IPS-18a (cell line): Measurements from ENCODE around the gene RNF26.

Experiments
- H3K27ac ChIP-seq: one replicate; pipeline ENCODE4 v1.5.1; 2013; ENCODE audit warnings: low read length
- H3K27me3 ChIP-seq: one replicate; pipeline ENCODE4 v1.6.1; 2013; ENCODE audit warnings: mild to moderate bottlenecking, low read length; ENCODE audit not compliant: control insufficient read depth, insufficient read depth
- H3K36me3 ChIP-seq: one replicate; pipeline ENCODE4 v1.6.1; 2013; ENCODE audit warnings: low read depth, low read length; ENCODE audit not compliant: control insufficient read depth
- H3K4me1 ChIP-seq: one replicate; pipeline ENCODE4 v1.6.1; 2013; ENCODE audit warnings: low read depth, low read length; ENCODE audit not compliant: control insufficient read depth
- H3K4me3 ChIP-seq: one replicate; pipeline ENCODE4 v1.5.1; 2013; ENCODE audit warnings: low read length
- H3K9ac ChIP-seq: one replicate; pipeline ENCODE4 v1.6.1; 2013; ENCODE audit warnings: mild to moderate bottlenecking, low read length, moderate library complexity
- H3K9me3 ChIP-seq: one replicate; pipeline ENCODE4 v1.6.1; 2013; ENCODE audit warnings: low read depth, low read length; ENCODE audit not compliant: control insufficient read depth

RNF26 gene

DNA sequence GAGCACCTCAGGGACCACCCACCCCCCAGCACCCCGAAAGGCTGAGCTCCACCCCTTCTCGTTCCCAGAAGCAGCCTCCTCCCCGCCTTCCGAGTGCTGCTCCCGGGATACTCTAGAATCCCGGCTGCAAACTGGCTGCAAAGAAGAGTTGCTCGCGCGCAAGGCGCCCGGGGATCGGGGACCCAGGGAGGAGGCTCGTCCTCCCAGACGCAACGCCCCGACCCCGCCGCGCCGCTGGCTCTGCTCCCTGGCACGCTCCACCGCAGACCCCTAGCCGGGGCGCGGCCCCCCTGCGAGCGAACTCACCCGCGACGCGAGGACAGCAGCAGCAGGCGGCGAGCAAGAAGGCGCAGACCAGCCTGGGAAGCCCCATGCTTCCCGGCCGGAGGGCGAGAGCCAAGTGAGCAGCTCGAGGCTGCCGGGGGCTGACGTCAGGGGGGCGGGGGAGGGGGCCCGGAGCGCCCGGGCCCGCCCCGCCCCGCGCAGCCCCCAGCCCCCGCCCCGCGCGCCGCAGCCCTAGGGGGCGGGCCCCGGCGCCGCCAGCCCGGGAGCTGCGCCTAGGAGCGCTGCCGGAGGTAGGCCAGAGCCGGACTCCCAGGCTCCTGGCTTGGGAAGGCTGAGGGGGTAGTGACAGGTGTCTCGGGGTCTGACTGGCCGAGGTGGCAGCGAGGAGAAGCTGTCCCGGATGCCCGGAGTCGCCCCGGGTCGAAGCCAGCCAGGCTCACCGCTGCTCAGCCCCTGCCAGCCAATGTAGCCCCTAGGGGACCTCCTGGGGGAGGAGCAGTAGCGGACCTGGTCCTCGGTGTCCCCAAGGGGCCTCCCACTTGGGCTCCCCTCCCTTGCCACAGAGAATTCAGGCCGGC is 17.4 kb upstream of the RNF26 start, which contains the start of gene MCAM:
MCAM (minus strand) TSS at position 402 of the 863 bp plus-strand sequence; CDS start at position 373, 29 bp downstream.
- Histone ChIP-seq H3K9ac (peak within 1 kb of the TSS; percentile 36), H3K4me3 (peak within 1 kb of the TSS; percentile 65), H3K27me3 (peaks cover 58% of the 10 kb centered on the region), H3K27ac (no peak within 1 kb of the TSS), H3K36me3 (no peaks in the 10 kb centered on the region), H3K4me1 (peaks cover 43% of the 10 kb centered on the region), H3K9me3 (no peaks in the 10 kb centered on the region)

DNA sequence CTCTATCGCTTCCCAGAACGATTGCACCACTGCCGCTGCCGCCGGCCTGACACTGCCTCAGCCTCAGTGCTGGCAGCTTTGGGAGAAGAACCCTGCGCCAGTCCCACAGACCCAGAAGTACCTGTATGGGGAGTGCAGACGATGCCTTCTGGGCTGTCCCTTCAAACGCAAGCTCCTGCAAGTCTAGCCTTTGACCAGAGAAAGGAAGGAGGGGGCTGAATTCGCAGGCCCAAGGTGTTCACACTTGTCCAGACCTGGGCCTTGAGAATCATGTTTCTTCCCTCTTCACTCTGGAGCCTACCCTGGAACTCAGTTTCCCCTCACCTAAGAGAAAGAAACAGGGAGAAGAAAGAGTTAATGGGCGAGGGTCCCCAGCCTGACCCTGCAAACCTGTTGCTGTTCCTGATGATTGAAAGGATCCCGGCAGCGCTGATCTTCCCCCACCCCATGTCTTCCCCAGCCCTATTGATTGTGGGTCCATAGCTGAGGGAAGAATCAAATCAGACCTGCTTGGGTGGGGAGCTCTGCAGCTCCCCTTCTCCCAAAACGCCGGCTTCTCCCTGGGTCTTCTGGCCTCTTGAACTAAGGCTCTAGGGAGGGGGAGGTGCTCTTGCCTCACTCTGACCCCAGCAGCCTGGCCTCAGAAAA is 16.6 kb upstream of the RNF26 start:
- Histone ChIP-seq H3K9ac (no peak overlapping the region), H3K27me3 (peaks cover 58% of the 10 kb centered on the region), H3K4me1 (peaks cover 43% of the 10 kb centered on the region), H3K4me3 (peak overlapping the region; percentile 23), H3K27ac (no peak overlapping the region), H3K36me3 (no peaks in the 10 kb centered on the region), H3K9me3 (no peaks in the 10 kb centered on the region)

DNA sequence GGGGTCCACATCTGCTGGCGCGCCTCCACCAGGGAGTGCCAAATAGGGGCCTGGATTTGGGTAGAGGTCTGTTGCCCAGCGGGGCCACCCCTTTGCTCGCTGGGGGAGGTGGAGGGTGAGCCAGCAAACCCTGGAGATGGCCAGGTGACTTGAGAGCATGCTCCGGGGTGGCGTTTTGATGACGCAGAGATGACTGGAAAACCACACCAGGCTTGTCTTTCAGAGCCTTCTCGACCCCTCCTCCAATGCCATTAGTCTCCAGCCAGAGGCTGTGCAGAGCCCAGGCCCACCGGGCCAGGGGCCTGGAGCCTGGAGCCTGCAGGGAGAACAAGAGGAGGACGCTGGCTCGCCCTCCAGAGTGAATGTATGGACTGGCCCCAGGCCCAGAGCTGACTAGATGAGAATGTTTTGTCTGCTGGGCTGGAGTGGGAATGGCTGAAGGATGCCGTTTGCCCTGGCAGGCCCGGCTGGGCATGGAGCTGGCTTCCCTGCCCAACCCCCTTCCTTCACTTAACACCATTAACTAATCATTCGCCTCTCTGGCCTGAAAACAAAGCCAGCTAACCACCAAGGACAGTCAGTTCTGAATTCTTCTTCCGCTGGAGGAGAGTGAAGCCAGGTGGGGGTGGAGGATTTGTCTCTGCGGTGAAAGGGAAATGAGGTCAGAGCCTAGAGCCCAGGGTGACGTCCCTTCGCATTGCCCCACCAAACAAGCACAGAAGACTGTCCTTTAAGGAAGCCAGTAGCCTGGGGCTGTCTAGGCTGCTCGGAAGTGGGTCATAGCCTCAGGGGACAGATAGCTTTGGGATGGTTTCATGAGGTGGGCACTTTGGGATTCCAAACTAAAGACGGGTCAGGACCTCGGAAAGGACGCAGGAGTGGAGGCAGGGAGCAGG is 15.8 kb upstream of the RNF26 start:
- H3K27ac ChIP-seq, result no peak overlapping the region
- no peak overlapping the region for H3K4me3 ChIP-seq
- H3K36me3 ChIP-seq, result no peaks in the 10 kb centered on the region
- no peak overlapping the region for H3K9ac ChIP-seq
- peaks cover 58% of the 10 kb centered on the region for H3K27me3 ChIP-seq
- H3K4me1 ChIP-seq, result peaks cover 43% of the 10 kb centered on the region
- no peaks in the 10 kb centered on the region for H3K9me3 ChIP-seq

DNA sequence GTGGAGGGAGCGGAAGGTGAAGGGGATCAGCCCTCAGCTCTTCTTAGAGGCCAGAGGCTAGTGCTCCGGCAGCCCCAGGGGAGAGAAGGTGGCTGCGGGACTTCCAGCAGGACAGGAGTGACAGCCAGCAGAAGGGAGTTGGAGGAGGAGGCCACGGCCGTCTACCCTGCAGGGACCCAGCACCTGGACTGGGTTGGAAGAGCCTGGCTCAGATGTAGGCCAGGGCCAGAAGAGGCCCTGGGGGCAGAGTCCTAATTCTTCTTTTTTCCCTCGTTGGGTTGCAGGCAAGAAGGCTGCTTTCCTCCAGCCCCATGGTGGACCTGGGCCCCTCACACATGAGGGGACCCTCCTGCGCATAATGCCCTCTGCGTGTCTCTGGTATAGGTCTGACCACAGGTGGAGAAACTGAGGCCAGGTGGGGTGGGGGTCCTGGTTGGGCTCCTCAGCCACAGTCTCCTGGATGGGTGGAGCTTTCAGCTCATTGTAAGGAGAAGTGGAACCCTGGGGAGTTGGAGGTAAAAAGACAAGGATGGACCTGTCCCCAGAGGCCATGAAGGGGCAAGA is 15.1 kb upstream of the RNF26 start:
- H3K4me1 ChIP-seq, result peaks cover 43% of the 10 kb centered on the region
- H3K9me3 ChIP-seq, result no peaks in the 10 kb centered on the region
- H3K27me3 ChIP-seq, result peaks cover 55% of the 10 kb centered on the region
- no peak overlapping the region for H3K27ac ChIP-seq
- peak overlapping the region; percentile 58 for H3K4me3 ChIP-seq
- no peaks in the 10 kb centered on the region for H3K36me3 ChIP-seq
- no peak overlapping the region for H3K9ac ChIP-seq

DNA sequence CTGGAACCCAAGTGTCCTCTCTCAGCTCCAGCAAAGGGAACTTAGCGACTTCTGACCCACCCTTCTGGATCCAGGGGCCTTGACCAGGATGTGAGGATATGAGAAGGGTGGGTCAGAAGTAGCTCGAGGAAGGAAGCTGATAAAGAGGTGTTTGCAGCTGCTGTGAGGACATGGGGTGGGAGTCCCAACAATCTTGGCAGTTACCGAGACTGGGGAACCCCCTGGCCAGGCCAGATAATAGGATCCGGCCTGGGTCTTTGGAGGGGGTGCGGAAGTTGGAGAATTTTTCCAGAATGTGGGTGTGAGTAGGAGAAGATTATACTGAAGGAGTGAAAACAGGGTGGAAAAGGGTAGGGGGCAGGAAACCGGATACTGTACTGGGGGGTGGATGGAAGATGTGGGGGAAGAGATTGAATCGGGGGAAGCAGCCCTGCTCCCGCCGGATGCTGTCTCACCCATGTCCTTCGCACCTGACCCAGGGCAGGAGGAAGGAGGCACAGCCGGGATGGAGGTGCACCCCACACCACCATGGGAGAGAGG is 14.6 kb upstream of the RNF26 start:
- no peak overlapping the region for H3K9ac ChIP-seq
- H3K9me3 ChIP-seq, result no peaks in the 10 kb centered on the region
- H3K4me1 ChIP-seq, result peaks cover 43% of the 10 kb centered on the region
- H3K36me3 ChIP-seq, result no peaks in the 10 kb centered on the region
- peaks cover 50% of the 10 kb centered on the region for H3K27me3 ChIP-seq
- H3K4me3 ChIP-seq, result peak overlapping the region; percentile 58
- no peak overlapping the region for H3K27ac ChIP-seq

DNA sequence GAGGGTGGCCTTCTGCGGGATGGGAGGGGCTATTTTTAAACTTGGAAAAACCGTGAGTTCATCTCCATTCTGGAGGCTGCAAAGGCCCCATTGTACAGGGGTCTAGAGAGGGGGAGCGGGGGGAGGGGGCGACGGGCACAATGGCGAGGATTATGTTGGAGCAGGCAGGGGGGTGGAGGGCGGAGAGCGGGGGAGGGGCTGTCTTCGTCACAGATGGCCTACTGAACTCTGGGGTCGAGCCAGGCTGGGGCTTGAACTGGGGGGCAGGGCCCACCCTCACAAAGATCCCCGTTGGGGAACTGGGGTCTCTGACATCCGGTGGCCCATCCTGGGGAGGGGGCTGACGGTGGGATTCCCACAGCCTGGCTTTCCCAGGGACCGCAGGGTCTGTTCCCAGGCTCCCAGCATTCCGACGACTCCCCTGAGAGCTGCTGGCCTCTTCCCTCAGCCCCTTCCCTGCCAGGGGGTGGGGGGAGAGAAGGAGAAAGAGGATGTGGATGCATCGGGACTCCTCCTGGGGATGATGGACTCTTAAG is 14.0 kb upstream of the RNF26 start:
- peaks cover 44% of the 10 kb centered on the region for H3K27me3 ChIP-seq
- no peak overlapping the region for H3K9ac ChIP-seq
- H3K4me1 ChIP-seq, result peaks cover 42% of the 10 kb centered on the region

DNA sequence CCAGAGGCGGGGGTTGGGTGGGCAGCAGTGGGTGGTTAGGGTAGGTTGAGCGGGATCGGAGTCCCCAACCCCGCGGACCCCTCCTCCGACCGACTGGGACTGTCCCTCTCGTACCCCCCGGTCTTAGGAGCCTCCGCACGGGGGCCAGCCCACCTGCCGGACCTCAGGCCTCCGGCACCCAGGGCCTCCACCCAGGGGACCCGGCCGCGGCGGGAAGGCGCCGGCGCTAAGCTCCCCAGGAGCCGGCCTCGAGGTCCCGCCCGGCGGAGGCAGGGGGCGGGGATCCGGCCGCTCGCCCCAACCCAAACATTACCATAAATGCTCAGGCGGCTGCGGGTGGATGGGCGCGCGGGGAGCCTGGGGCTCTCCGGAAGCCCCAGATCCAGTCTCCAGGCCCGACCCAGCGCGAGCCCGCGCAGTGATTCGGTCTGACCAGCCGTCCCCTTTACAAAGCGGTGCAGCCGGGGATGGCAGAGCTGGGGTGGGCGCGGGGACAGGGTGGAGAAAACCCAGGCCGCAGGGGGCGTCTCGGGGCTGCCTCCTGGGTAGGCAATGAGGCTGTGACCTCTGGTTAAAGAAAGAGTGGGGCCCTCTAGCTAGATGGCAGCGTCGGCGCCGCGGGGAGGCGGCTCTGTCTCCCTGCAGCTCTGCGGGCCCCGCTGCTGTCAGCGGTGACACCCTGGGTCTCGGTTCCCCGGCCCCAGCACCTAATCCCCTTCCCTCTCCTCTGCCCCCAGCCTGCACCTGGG is 13.4 kb upstream of the RNF26 start:
- H3K27me3 ChIP-seq, result peaks cover 38% of the 10 kb centered on the region
- no peaks in the 10 kb centered on the region for H3K36me3 ChIP-seq
- H3K9ac ChIP-seq, result peak overlapping the region; percentile 53
- peak overlapping the region; percentile 58 for H3K4me3 ChIP-seq
- H3K27ac ChIP-seq, result no peak overlapping the region
- H3K4me1 ChIP-seq, result peaks cover 36% of the 10 kb centered on the region
- H3K9me3 ChIP-seq, result no peaks in the 10 kb centered on the region

More for the DNA sequence above, 14.0 kb upstream of the RNF26 start:
- Histone ChIP-seq H3K4me3 (peak overlapping the region; percentile 58), H3K9me3 (no peaks in the 10 kb centered on the region), H3K36me3 (no peaks in the 10 kb centered on the region), H3K27ac (no peak overlapping the region)

DNA sequence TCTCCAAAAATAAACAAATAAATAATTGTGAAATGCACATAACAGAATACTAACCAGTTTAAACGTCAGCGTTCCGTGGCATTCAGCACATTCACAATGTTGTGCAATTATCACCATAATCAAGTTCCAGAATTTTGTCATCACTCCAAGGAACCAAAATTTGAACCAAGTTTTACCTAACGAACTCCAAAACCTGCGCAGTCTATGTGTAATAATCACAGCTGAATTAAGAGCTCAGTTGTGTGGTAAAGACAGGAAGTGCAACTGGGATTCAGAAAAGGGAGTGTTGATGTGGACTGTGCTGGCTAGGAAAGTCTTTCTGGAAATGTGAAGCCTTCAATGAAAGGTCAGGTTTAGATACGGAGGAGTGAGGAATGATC is 12.0 kb upstream of the RNF26 start:
- Histone ChIP-seq H3K36me3 (no peaks in the 10 kb centered on the region), H3K9me3 (no peaks in the 10 kb centered on the region), H3K4me3 (no peak overlapping the region), H3K4me1 (peaks cover 33% of the 10 kb centered on the region), H3K27ac (no peak overlapping the region), H3K9ac (no peak overlapping the region), H3K27me3 (peaks cover 25% of the 10 kb centered on the region)

DNA sequence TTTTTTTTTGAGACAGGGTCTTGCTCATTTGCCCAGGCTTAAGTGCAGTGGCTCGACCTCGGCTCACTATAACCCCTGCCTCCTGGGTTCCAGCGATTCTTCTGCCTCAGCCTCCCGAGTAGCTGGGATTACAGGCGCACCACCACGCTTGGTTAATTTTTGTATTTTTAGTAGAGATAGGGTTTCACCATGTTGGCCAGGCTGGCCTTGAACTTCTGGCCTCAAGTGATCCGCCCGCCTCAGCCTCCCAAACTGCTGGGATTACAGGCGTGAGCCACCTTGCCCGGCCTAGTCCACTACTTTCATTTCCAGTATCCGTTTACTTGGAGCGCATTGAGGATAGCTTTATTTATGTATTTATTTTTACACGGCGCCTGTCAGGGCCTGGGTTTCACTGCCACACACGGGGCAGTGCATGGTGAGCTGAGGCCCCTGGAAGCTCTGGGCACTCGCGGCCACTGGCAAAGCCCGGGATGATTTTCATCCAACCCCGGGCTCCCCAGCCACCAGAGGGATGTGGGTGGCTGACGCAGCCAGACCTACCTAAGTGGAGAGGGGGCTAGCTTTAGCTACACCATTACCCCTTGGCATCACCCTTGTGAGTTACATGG is 11.3 kb upstream of the RNF26 start:
- Histone ChIP-seq H3K4me3 (no peak overlapping the region), H3K27ac (no peak overlapping the region), H3K9ac (no peak overlapping the region), H3K9me3 (no peaks in the 10 kb centered on the region), H3K4me1 (peaks cover 26% of the 10 kb centered on the region), H3K27me3 (peaks cover 18% of the 10 kb centered on the region), H3K36me3 (no peaks in the 10 kb centered on the region)

DNA sequence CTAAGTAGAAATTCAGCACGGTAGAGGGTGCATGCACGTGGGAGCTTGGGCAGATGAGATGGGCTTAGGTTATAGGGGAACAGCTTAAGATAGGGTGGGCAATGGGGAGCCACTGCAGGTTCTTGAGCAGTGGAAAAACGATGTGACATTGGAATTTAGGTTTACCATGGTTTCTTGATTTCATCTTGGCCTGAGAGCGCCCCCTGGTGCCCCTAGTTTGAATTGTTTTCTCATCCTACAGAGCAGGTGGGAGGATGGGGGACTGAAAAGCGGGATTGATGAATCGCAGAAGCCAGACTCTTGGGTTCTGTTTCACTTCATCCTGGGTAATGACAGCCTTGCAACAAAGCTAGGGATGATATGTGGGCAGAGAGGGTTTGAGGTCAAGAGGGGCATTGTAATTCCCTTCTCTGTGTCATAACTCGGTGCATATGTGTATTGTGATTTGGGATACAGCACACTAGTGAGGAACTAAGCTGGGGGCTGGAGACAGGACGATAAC is 10.7 kb upstream of the RNF26 start:
- Histone ChIP-seq H3K9me3 (no peaks in the 10 kb centered on the region), H3K4me3 (no peak overlapping the region), H3K9ac (no peak overlapping the region), H3K36me3 (no peaks in the 10 kb centered on the region), H3K27ac (no peak overlapping the region), H3K27me3 (peaks cover 12% of the 10 kb centered on the region), H3K4me1 (peaks cover 20% of the 10 kb centered on the region)
